NCI-H2227 treated with DMSO at 0.1 percent for 48 hours (cell line): Measurements from ENCODE around the gene APOC1.

ENCODE experiments used
- DNase-seq: peaks from one replicate; lab custom pipeline; 2025; lab: John Stamatoyannopoulos, UW

APOC1 gene

DNA sequence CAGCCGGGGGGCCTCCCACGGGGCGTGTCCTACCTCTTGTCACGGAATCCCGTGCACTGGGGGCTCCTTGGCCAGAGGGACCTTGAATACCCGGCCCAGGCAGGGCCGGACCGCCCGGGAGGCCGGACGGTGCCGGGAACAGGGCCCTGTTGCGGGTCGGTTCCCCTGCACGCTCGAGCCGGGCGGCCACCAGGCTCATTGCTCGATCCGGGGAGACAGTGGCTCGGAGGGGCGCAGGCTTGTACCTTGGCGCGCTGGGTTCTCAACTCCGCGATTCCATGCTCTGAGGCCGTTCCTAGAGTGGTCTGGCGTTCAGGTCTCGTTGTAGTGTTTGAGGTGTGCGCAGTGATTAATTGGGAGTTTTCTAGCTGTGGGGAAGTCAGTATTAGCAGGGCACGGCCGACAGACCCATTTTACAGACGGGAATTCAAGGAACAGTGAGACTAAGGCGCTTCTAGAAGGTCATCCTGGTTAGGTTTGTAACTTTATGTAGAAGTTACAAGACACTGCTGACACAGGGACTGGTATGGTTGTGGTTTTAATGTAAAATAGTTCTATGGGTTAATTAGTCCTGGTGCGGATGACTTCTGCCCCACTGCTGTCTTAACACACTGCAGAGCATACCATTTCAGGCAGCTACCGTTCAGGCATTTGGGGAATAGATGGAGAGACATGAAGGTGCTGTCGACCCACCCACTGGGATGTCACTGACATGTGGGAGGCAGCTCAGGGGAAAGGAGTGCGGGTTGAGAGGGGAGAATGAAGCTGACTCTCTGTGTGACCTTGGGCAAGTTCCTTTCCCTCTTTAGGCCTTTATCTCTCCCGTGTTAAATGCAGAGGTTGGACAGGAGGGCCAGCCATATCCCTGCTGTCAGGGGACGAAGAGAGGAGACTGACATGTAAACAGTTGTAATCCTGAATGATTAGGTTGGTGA is 41.4 kb downstream of the APOC1 start:
- DNase-seq, result no peak

DNA sequence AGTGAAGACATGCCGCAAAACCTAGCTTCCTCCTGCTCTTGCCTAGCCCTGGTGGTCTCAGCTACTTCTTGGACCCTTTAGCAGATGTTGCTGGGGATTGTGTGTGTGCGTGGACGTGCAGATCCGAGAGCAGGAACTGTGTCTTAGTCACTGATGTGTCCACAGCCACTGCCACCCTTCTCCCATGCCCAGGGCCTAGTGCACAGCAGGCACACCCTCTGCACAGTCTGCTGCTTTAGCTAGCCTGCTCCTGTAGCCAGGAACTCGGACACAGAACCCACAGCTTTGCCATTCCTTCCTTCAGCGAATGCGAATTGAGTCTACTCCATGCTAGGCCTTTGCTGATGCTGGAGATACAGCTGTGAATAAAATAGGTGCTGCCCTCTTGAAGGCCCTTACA is 43.1 kb downstream of the APOC1 start:
- DNase-seq, result no peak

DNA sequence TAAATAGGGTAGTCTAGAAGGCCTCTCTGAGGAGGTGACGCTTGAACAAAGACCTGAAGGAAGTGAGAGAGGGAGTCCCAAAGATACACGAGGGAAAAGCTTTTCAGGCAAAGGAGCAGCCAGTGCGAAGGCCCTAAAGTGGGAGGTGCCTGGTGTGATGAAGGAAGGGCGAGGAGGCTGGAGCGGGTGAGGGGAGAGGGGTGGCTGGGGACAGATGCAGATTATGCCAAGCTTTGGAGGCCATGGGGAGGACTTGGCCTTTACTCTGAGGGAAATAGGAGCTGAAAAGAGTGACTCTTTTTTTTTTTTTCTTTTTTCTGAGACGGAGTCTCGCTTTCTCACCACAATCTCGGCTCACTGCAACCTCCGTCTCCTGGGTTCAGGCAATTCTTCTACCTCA is 43.7 kb downstream of the APOC1 start:
- no peak for DNase-seq

DNA sequence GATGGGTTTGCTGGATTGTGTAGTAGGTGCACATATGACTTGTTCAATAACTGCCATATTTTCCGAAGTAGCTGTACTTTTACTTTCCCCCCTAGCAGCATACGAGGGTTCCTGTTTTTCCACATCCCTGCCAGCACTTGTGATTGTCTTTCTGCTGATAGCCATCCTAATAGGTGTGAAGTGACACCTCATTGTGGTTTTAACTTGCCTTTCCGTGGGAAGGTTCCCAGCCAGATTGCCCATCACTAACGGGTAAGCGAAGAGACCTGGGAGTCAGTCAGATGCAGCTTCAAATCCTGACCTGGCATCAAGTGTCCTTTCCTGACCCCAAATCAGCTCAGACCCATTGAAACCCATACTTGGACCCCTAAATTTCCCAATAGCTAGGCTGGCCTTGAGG is 45.3 kb downstream of the APOC1 start:
- no peak for DNase-seq

DNA sequence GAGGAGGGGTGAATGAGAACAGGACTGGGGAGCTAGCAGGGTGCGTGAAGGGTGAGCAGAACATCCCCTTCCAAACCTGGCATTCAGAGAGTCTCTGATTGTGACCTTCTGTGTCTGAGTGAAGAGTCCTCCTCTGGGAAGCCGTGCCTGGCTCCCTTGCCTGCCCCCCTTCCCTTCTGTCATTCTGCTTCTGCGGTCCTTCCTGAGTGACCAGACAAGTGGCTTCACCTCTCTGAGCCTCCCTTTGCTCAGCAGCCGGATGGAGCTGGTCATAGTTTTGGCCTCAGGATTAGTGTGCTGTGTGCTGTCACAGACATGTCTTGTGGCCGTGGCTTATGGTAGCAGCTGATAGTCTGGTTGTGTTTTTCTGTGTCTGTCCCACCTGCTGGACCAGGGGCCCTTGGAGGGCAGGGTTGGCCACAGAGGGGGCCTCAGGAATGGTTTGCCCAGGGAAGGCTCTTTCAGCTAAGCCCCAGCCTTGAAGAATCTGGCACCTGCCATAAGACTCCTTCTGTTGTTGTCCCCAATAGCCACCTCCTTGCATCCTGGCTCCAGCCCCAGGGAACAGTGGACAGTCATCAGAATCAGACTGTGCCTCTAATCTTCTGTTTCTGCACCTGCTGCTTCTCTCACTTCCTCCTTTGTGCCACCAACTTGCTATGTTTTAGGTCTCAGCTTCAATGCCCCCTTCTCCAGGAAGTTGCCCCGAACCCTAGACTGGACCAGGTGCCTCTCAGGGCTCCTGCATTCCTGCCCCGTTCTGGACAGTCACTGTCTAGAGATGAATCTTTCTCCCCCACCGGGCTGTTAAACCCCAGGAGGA is 46.7 kb downstream of the APOC1 start:
- DNase-seq, result no peak

DNA sequence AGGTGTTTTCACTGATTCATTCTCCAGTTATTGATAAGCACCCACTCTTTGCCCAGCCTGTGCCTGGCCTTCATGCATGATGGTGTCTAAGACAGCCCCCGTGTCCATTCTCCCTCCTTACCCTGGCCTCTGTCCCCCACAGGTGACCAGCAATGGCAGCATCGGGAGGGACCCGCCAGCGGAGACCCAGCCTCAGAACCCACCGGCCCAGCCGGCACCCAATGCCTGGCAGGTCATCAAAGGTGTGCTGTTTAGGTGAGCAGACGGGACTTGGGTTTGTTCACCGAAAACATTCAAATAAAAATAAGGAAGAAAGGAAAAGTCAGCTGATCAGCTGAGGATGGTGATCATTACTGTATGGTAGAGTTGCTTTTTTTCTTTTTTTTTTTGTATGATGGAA is 47.4 kb downstream of the APOC1 start:
- DNase-seq, result no peak

DNA sequence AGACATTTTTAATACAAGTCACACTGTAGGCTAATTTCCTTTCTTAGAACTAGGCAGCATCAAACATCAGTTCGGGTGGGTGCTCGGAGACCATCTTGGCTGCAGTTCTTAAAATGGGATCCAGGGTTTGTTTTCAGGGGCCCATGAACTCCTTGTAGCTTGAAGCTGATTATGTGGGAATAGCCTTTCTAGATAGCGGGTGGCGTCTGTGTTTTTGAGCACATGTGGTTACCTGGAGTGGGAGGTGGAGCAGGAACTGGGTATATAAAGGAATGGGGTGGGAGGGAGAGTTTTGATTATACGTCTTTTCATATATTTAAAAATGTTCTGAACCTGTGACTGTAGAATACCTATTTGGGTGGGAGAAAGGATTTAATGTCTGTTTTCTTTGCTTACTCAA is 53.7 kb downstream of the APOC1 start:
- DNase-seq, result no peak

DNA sequence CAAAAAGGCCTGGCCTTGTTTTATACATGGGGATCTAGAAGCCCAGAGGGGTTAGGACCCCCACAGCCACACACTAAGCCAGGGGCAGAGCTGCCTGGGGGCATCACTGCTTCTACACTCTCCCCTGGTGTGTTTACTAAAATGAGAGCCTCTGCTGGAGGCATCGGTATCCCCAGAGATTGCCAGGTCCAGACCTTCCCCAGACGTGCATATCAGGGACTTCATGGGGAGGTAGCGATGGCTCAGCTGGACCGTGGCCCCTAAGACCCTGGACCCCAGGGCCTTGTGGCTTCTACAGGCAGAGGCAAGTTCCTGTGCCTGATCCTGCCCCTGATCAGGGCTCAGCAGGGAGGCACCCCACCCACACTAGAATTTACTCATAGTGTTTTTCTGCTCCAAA is 54.3 kb downstream of the APOC1 start:
- DNase-seq, result peak; percentile 23
